VCaP (cell line): ENCODE measurements around the gene ACY1.

Experiments
- H3K27ac ChIP-seq: fragments of 450-650 bp; 2 replicates; pipeline ENCODE4 v1.5.1; 2017
- CTCF ChIP-seq: fragments of 450-650 bp; conservative IDR thresholded peaks from 2 replicates; pipeline ENCODE4 v1.5.1; 2017; ENCODE audit warnings: mild to moderate bottlenecking, moderate library complexity

Gene ACY1

GRCh38 chr3:52023101-52023770 is 39.9 kb downstream of the ACY1 start:
- no peak overlapping the region for H3K27ac ChIP-seq
- no peak for TF ChIP-seq CTCF

DNA sequence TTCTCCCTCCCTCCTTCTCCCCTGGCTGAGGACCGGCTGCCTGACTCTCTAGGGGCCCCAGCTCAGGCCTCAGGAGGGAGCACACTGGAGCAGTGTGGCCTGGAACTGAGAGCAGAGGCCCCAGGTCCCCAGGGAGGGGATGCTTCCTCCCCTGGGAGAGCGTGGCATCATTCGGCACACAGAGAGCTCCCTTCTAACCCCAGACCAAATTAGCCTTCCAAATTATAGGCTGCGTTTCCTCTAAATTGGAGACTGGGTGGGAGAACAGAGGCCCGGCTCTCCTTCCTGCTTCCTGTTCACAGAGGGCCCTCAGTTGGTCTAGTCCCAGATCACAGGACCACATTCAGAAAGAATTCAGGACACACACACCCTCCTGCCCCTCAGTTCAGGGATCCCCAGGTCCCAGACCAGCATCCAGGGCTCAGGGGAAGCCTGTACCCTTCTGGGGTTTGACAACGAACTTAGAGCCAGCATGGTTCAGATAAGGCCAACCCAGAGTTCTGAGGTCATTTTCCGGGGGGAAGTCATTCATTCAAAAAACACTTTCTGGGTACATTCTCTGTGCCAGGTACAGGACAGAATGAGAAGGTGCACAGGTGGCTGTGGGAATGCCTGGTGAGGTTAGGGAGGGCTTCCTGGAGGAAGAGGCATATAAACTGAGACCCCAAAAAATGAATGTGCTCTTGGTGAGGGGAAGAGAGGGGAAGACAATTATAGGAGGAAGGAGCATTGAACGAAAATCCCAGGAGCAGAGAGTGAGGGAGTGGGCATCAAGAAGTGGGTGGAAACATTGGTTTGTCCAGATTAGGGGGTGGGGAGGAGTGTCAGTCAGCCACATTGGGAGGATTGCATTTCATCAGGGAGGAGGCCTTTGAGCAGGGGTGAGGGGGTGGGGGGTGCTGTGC is 40.8 kb downstream of the ACY1 start:
- no peak for TF ChIP-seq CTCF

DNA sequence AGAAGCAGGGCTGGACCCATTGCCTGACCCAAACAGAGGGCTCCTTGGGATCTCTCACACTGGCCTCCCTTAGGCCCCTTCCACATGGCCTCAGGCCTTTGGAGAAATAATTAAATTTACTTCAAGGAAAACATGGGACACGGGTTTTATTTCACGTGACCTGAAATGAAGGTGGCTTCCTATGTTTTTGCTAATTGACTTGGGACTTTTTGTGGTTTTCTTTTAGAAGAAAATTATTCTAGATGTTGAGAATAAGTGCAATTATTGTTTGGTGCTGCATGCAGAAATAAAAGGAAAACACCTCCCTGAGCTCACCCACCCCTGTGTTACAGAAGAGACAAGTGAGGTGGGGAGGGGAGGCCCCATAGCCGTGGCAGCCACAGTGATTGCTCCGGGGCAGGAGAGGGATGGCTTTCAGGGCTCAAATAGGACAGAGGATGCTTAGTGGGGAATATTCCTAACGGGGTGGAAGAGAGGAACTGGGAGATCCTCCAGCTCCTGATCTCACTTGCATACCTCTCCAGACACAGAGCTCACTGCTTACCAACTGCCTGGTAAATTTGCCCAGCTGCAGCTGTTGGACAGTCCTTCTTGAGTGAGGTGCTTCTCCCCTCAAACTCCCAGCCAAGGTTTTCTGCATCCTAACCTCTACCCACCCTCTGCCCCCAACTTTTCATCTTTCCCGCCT is 41.6 kb downstream of the ACY1 start:
- no peak for TF ChIP-seq CTCF
- no peak overlapping the region for H3K27ac ChIP-seq

More for the DNA sequence above, 40.8 kb downstream of the ACY1 start:
- no peak overlapping the region for H3K27ac ChIP-seq

DNA sequence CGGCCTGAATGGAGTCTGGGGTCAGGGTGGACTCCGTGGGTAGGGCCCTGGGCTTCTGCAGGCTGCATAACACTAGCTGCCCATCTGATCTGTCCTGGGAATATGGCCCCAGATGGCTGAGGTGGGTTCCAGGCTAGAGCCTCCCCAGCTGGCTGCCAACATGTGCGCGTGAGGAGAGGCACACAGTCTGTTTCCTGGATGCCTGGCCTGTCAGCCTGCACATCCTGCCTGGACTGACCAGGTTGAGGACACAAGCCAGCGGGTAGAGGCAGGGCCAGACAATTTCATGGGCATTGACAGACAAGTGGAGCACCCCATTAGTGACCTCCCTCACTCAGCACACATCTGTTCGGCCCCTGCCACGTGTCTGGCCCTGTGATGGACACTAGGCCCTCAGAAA is 42.1 kb downstream of the ACY1 start:
- no peak overlapping the region for H3K27ac ChIP-seq
- no peak for TF ChIP-seq CTCF

DNA sequence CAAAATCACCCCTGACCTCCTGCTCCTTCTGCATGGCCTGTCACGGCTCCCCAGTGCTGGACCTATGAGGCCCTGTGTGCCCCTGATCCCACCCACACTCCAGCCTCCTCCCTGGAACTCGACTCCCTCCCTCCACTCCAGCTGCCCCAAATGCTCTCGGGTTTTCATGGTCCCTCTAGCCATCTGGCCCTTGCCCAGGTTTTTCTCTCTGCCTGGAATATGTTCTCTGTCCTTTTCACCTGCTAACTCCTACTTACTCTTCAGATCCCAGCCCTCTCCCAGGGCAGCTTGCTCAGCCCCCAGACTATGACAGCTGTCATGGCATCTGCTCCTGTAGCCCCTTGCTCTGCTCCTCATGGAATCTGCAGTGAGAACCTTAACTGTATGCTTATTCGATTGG is 42.7 kb downstream of the ACY1 start:
- no peak overlapping the region for H3K27ac ChIP-seq
- no peak for TF ChIP-seq CTCF

- no peak for TF ChIP-seq CTCF
- no peak overlapping the region for H3K27ac ChIP-seq
Measured at GRCh38 chr3:52028572-52028971, 45.2 kb downstream of the ACY1 start.

DNA sequence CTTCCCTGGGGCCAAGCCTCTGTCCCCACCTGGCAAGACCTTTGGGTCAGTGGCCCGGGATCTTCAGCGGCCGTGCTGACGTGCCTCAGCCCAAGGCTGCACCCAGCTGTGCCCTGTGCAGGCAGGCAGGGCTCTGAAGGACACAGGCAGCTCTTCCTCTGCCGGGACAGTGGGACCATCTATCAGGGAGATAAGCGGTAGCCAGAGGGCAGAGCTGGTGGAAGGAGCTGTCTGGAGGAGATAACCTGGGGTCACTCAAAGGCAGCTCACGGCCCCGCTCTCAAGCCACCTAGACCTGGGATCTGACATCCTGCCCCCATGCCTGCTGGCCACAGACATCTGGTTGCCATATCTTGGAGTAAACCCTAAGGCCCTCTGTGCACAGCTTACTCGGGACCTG is 45.7 kb downstream of the ACY1 start:
- no peak for TF ChIP-seq CTCF

More for the DNA sequence above, 45.7 kb downstream of the ACY1 start:
- no peak overlapping the region for H3K27ac ChIP-seq
